ENCODE results near the gene AIM2.

The AIM2 gene

GRCh38 chr1:159081626-159082025, 5.1 kb upstream of the AIM2 start:
- TF ChIP-seq CTCF (IDR thresholded peaks at IDR 0.05; ENCODE audit: low read depth, low read length), result no peak
- DNase-seq (ENCODE audit: low read depth, low spot score), result no peak
- in situ Hi-C loops (cut with HindIII; ENCODE audit: low sequenced_read_pairs), result no loop called here
- H3K4me3 ChIP-seq (ENCODE audit: low read depth, low read length), result no peak overlapping the region

GRCh38 chr1:159079525-159079924, 3.0 kb upstream of the AIM2 start:
- DNase-seq (ENCODE audit: low read depth, low spot score), result no peak
- TF ChIP-seq CTCF (IDR thresholded peaks at IDR 0.05; ENCODE audit: low read depth, low read length), result no peak
- in situ Hi-C loops (cut with HindIII; ENCODE audit: low sequenced_read_pairs), result no loop called here
- H3K4me3 ChIP-seq (ENCODE audit: low read depth, low read length), result no peak overlapping the region

- H3K4me3 ChIP-seq (ENCODE audit: low read depth, low read length), result no peak overlapping the region
- in situ Hi-C loops (cut with HindIII; ENCODE audit: low sequenced_read_pairs), result no loop called here
- no peak for TF ChIP-seq CTCF (IDR thresholded peaks at IDR 0.05; ENCODE audit: low read depth, low read length)
- no peak for DNase-seq (ENCODE audit: low read depth, low spot score)
Measured at GRCh38 chr1:159077120-159077961, 775 bp upstream of the AIM2 start.

GRCh38 chr1:159071970-159072582, 4.5 kb downstream of the AIM2 start:
- DNase-seq (ENCODE audit: low read depth, low spot score), result peak; percentile 72
- no peak overlapping the region for H3K4me3 ChIP-seq (ENCODE audit: low read depth, low read length)
- peak; percentile 65 for TF ChIP-seq CTCF (IDR thresholded peaks at IDR 0.05; ENCODE audit: low read depth, low read length)
- in situ Hi-C loops (cut with HindIII; ENCODE audit: low sequenced_read_pairs), result no loop called here

- no peak for TF ChIP-seq CTCF (IDR thresholded peaks at IDR 0.05; ENCODE audit: low read depth, low read length)
- DNase-seq (ENCODE audit: low read depth, low spot score), result peak; percentile 28
- no peak overlapping the region for H3K4me3 ChIP-seq (ENCODE audit: low read depth, low read length)
- in situ Hi-C loops (cut with HindIII; ENCODE audit: low sequenced_read_pairs), result no loop called here
Measured at GRCh38 chr1:159068886-159069285, 7.7 kb downstream of the AIM2 start.

GRCh38 chr1:159067699-159068621, 8.6 kb downstream of the AIM2 start:
- H3K4me3 ChIP-seq (ENCODE audit: low read depth, low read length), result no peak overlapping the region
- DNase-seq (ENCODE audit: low read depth, low spot score), result no peak
- in situ Hi-C loops (cut with HindIII; ENCODE audit: low sequenced_read_pairs), result no loop called here
- no peak for TF ChIP-seq CTCF (IDR thresholded peaks at IDR 0.05; ENCODE audit: low read depth, low read length)

Measured in astrocyte of the spinal cord (primary cell).